GM10266 (cell line): ENCODE measurements around the gene HEMK1.

ENCODE experiments used
- DNase-seq: peaks from one replicate; pipeline ENCODE4 v3.0.0; 2012; ENCODE audit errors: extremely low spot score
- TF ChIP-seq, protein P1 (sequence below): IDR thresholded peaks from 2 replicates; pipeline ENCODE4 v1.5.1; 2012; ENCODE audit warnings: mild to moderate bottlenecking, low read depth; ENCODE audit not compliant: control insufficient read depth, insufficient read depth; ENCODE audit errors: missing control alignments

The HEMK1 gene

DNA sequence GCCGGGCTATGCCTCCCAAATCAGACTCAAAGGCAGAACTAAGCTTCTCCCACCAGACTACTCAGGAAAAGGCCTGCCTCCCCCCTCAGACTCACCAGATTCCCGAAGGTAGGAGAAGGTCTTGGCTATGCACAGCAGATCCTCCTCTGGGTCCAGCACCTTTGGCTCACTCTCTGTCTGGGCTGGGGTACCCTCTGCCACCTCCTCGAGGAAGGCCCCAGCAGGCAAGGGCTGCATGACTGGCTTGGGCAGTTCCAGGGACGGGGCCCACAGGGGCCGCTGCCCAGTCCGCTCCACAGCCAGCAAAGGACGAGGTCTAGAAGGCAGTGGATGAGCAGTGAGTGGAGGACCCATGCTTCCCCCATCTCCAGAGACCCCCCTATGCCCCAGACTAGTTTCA is 39.0 kb downstream of the HEMK1 start:
- no peak for DNase-seq
- TF ChIP-seq, protein P1, sequence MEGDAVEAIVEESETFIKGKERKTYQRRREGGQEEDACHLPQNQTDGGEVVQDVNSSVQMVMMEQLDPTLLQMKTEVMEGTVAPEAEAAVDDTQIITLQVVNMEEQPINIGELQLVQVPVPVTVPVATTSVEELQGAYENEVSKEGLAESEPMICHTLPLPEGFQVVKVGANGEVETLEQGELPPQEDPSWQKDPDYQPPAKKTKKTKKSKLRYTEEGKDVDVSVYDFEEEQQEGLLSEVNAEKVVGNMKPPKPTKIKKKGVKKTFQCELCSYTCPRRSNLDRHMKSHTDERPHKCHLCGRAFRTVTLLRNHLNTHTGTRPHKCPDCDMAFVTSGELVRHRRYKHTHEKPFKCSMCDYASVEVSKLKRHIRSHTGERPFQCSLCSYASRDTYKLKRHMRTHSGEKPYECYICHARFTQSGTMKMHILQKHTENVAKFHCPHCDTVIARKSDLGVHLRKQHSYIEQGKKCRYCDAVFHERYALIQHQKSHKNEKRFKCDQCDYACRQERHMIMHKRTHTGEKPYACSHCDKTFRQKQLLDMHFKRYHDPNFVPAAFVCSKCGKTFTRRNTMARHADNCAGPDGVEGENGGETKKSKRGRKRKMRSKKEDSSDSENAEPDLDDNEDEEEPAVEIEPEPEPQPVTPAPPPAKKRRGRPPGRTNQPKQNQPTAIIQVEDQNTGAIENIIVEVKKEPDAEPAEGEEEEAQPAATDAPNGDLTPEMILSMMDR: no peak

DNA sequence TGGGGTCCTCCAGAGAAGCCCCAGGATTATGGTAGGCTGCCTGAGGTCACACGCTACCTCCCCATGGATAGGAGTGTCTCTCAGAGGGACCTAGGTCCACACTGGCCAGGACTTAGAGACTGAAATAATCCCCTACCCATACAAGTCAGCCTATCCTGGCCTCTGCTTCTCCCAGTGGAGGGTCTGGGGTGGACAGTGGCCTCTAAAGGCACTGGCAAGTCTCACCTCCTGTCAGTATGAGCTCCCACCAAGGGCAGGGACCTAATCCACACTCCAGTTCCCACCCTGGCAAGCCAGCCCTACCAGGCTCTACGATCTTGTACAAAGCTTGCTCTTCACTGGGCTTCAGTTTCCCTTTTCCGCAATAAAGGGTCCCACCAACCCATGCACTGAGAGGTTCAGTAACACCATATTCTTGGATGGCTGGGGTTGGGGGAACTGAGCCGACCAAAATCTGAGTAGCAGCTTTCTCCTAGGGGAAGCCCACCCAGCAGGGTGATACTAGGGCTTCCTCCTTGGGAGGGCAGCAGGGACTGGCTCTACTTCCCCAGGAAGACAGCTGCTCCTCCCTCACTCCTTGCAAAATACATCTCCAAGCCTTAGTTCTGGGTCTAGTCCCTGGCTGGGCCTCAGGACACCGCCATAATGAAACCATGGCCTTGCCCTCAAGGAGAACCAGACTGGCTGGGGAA is 39.9 kb downstream of the HEMK1 start:
- TF ChIP-seq, protein P1: no peak
- no peak for DNase-seq

DNA sequence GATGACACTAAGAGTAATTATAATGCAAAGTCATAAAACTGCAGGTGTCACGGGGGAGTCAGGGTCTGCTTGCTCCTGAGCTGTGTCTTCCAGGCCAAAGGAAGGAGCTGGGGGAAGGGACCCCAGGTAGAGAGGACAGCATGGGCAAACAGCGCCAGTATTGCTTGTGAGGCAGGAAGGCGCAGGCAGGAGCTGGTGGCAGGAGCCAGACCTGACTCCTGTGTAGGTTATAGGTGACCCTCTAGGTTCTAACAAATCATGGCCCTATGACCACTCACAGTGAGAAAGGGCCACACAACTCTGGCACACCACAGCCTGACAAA is 40.4 kb downstream of the HEMK1 start:
- TF ChIP-seq, protein P1: no peak
- no peak for DNase-seq

DNA sequence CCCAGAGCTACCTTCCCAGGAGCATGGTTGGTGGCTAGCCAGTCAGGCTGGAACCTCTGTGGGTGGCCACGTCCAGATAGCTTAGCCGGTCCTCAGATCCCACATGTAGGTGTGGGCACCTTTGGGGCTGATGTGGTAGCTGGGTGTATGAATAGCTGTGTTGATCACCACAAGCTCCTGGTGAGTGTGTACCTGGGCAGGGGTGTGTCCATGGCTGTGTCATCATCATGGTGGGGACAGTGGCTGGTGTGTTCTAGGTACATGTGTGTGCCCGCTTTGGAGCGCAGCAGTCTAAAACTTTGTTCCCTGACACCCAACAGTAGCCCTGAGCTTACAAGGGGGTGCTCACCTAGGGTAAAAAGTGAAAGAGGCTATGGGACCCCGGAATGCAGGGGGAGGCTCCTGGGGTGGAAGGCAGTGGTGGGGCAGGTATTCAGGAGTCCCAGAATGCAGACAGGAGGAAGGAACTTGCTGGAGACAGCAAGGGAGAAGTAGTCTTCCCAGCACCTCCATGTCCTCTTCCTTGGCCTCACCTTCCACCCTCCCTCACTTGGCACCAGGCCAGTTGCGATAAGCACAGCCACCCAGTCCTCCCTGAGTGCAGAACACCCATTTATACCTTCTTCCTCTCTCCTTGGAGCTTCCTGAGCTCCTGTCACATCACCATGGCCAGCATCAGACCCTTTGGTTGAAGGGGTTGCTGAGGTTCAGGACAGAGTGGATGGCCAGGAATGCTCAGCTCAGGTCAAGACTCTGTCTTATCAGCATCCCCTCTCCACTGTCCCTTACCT is 41.1 kb downstream of the HEMK1 start:
- no peak for DNase-seq
- TF ChIP-seq, protein P1: no peak

DNA sequence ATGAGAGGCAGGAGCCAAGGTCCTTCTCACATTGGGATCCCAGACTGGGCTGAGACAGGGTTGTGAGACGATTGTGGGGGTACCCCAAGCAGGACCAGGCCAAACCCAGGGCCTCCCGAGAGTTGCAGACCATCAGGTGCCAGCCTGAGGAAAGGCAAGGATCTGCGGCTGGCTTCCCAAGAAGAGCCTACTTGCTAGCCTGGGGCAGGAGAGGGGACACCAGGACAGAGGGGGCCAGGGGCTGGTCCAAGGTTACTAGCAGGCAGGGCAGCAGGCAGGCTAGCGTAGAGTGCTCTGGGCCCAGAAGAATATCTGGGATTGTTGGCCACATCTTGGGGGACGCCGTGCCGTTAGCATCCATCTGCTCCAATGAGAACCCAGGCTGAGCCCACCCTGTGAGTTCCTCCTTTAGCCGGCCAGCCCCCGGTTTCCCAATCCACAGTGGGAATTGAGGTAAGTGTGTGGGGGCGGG is 41.7 kb downstream of the HEMK1 start:
- TF ChIP-seq, protein P1: no peak
- no peak for DNase-seq

DNA sequence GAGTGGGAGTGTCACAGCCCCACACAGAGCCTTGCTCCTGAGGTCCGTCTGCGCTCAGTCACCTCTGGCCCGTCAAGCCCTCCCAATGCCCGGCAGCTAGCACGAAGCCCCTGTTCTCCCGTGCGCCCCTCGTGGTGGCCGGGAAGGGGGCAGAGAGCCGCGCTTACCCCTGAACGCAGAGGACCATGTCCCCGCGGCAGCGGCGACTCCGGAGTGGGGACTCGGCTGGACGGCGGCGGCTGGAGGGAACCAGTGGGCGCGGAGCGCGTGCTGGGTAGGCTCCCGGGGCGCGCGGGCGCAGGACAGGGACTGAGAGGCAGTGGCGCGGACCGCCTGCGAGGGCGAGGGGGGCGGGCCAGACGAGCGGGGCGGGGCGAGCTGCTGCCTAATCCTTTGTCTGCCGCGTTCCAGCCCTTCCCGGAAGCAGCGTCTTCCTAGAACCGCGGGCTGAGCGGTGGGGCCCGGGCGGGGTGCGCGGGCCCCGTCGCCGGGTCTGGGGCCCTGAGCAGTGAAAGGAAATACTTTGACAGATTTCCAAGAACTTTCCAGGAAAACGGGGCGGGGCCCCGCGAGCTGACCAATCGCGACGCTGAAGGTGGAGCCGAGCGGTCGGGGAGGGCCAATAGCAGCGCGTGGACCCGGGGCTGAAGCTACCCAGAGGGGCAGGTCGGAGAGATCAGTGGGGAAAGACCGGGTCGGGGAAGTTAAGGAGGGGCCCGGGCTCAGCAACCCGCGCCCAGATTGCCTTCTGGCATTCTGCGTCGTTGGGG is 42.3 kb downstream of the HEMK1 start, which contains the start of gene CISH:
CISH (minus strand) TSS at position 311 of the 770 bp plus-strand sequence; CDS start at position 187, 124 bp downstream.
- TF ChIP-seq, protein P1: peak; percentile 41
- DNase-seq: peak; percentile 91
